K562 (cell line): ENCODE measurements around the gene GABRA4. TPM values are rescaled to one million over a fixed set of nuclear protein-coding genes. Genes with fewer than 3 reads are reported as not detected.

ENCODE experiments used
- ATAC-seq: fragments of 200-7000 bp; cut with Tn5 transposase; 3 replicates; pipeline ENCODE4 v1.9.1; 2020; ENCODE audit warnings: moderate library complexity
- BruUV-seq: library from RNA; stranded (reverse); fragments of 400-500 nt; replicated peaks from 2 replicates; lab custom pipeline; 2021; lab: Mats Ljungman, UMichigan
- CTCF ChIA-PET: fragments of 300-600 bp; formaldehyde crosslinking; extraction: SDS; loops from one replicate; lab custom pipeline; 2021; ENCODE audit warnings: low intra/inter-chr PET ratio; lab: Yijun Ruan, JAX
- POLR2A ChIA-PET: fragments of 300-600, 350-650 bp; sonication (Branson Sonifier 250); formaldehyde crosslinking; extraction: SDS; loops from one replicate; lab custom pipeline; 2021; ENCODE audit warnings: antibody characterized with exemption, inconsistent platforms; lab: Yijun Ruan, JAX
- DNase-seq, 4 experiments: peaks; one replicate each; pipeline versions ENCODE4 v3.0.0 to v3.0.0-alpha.2; 2011 to 2018; ENCODE audit warnings: low spot score in 3 of 4, mixed read lengths in 3 of 4; ENCODE audit errors: extremely low read depth in 1 of 4
- FAIRE-seq: peaks from 2 replicates; lab custom pipeline; 2011; peaks lifted over from hg19 to GRCh38; lab: Jason Lieb, UNC
- H2AFZ ChIP-seq: 2 replicates; pipeline ENCODE4 v1.6.0; 2011; ENCODE audit warnings: low read depth, low read length, control low read depth, inconsistent platforms
- H3K27ac ChIP-seq: fragments of 200-600 bp; 3 replicates; pipeline ENCODE4 v1.8.0; 2011; ENCODE audit warnings: low read depth, mild to moderate bottlenecking, control low read depth, inconsistent platforms, low read length, moderate library complexity, mixed read lengths; ENCODE audit errors: extremely low read depth
- H3K27me3 ChIP-seq, 2 experiments: fragments of 300-600 bp in 1 of 2; 2 replicates in 1 of 2; 3 replicates in 1 of 2; pipeline versions ENCODE4 v1.6.0 to v1.8.0; 2011; ENCODE audit warnings: inconsistent platforms in 2 of 2, low read length in 2 of 2, mild to moderate bottlenecking in 1 of 2, mixed read lengths in 1 of 2, moderate library complexity in 1 of 2; ENCODE audit not compliant: control insufficient read depth in 2 of 2, insufficient read depth in 2 of 2
- H3K36me3 ChIP-seq: fragments of 300-600 bp; 3 replicates; pipeline ENCODE4 v1.8.0; 2011; ENCODE audit warnings: mild to moderate bottlenecking, low read length, inconsistent platforms; ENCODE audit not compliant: control insufficient read depth, insufficient read depth
- H3K4me1 ChIP-seq, 2 experiments: fragments of 200-600 bp in 1 of 2; replicated peaks in 1 of 2; 2 replicates in 1 of 2; 3 replicates in 1 of 2; pipeline versions ENCODE4 v1.5.1 to v1.8.0; 2011; ENCODE audit warnings: inconsistent platforms in 2 of 2, low read length in 2 of 2, mild to moderate bottlenecking in 1 of 2, mixed read lengths in 1 of 2, moderate library complexity in 1 of 2; ENCODE audit not compliant: control insufficient read depth in 2 of 2, insufficient read depth in 2 of 2
- H3K4me2 ChIP-seq: 2 replicates; pipeline ENCODE4 v1.6.1; 2011; ENCODE audit warnings: low read length, control low read depth, inconsistent platforms, mixed read lengths; ENCODE audit not compliant: insufficient read depth
- H3K4me3 ChIP-seq: fragments of 200-600 bp; sonication (generic), shearing (Covaris generic); 2 replicates; pipeline ENCODE4 v1.5.1; 2016; ENCODE audit warnings: control low read depth, inconsistent platforms
- H3K79me2 ChIP-seq: fragments of 200-600 bp; 3 replicates; pipeline ENCODE4 v1.8.0; 2011; ENCODE audit warnings: low read length, inconsistent platforms; ENCODE audit not compliant: control insufficient read depth, insufficient read depth
- H3K9ac ChIP-seq, 2 experiments: 2 replicates each; pipeline versions ENCODE4 v1.6.0 to v1.6.1; 2011; ENCODE audit warnings: low read depth in 2 of 2, low read length in 2 of 2, control low read depth in 1 of 2, inconsistent platforms in 1 of 2, mild to moderate bottlenecking in 1 of 2, mixed read lengths in 1 of 2; ENCODE audit not compliant: insufficient read depth in 1 of 2
- H3K9me1 ChIP-seq: one replicate; pipeline ENCODE4 v1.6.0; 2011; ENCODE audit warnings: inconsistent platforms, mild to moderate bottlenecking, low read length, moderate library complexity; ENCODE audit not compliant: control insufficient read depth, insufficient read depth
- H3K9me3 ChIP-seq: replicated peaks from 2 replicates; pipeline ENCODE4 v1.5.1; 2011; ENCODE audit warnings: low read depth, low read length, inconsistent platforms; ENCODE audit not compliant: control insufficient read depth, insufficient read depth
- H4K20me1 ChIP-seq: replicated peaks from 2 replicates; pipeline ENCODE4 v1.6.1; 2011; ENCODE audit warnings: low read length, inconsistent platforms, mixed read lengths; ENCODE audit not compliant: control insufficient read depth, insufficient read depth
- BRD9 ChIP-seq: fragments of 450-650 bp; IDR thresholded peaks from 2 replicates; pipeline ENCODE4 v1.6.1; 2018; ENCODE audit warnings: low read depth; ENCODE audit not compliant: partially characterized antibody
- CREB3 ChIP-seq: fragments of 450-650 bp; conservative IDR thresholded peaks from 2 replicates; pipeline ENCODE4 v1.6.1; 2016; ENCODE audit warnings: missing genetic modification characterization, low read depth, mild to moderate bottlenecking, missing compliant biosample characterization, moderate library complexity
- DNMT1 ChIP-seq: fragments of 450-650 bp; IDR thresholded peaks from 2 replicates; pipeline ENCODE4 v1.6.1; 2016; ENCODE audit warnings: antibody characterized with exemption, mild to moderate bottlenecking
- ERF ChIP-seq: fragments of 450-650 bp; formaldehyde crosslinking; IDR thresholded peaks from 2 replicates; pipeline ENCODE4 v1.4.0; 2020; ENCODE audit warnings: mild to moderate bottlenecking, mixed read lengths
- FOXK2 ChIP-seq, 2 experiments: fragments of 450-650 bp; IDR thresholded peaks in 1 of 2; conservative IDR thresholded peaks in 1 of 2; 2 replicates each; pipeline ENCODE4 v1.6.1; 2016; ENCODE audit warnings: low read depth in 2 of 2, mild to moderate bottlenecking in 1 of 2
- GABPB1 ChIP-seq: sonication (generic); formaldehyde crosslinking; IDR thresholded peaks from 2 replicates; pipeline ENCODE4 v1.8.0; 2022; ENCODE audit warnings: mild to moderate bottlenecking, missing genetic modification reagents
- HINFP ChIP-seq: fragments of 450-650 bp; conservative IDR thresholded peaks from 2 replicates; pipeline ENCODE4 v1.6.1; 2016; ENCODE audit warnings: missing genetic modification characterization, low read depth, mild to moderate bottlenecking, control low read depth, missing compliant biosample characterization
- HNRNPLL ChIP-seq: fragments of 200-400 bp; formaldehyde crosslinking; IDR thresholded peaks from 2 replicates; pipeline ENCODE4 v1.6.1; 2017; ENCODE audit warnings: low read length, low read depth, mild to moderate bottlenecking; ENCODE audit not compliant: poor library complexity, severe bottlenecking
- JUNB ChIP-seq: fragments of 450-650 bp; formaldehyde crosslinking; conservative IDR thresholded peaks from 2 replicates; pipeline ENCODE4 v1.4.0; 2020; ENCODE audit warnings: mild to moderate bottlenecking
- NBN ChIP-seq: fragments of 450-650 bp; IDR thresholded peaks from 2 replicates; pipeline ENCODE4 v1.6.1; 2016; ENCODE audit warnings: low read depth, mild to moderate bottlenecking
- NFIX ChIP-seq: fragments of 250-450 bp; sonication (Bioruptor Pico); IDR thresholded peaks from 2 replicates; pipeline ENCODE4 v1.4.0; 2020; ENCODE audit warnings: low read depth, mild to moderate bottlenecking, moderate library complexity
- SUPT5H ChIP-seq: fragments of 450-650 bp; IDR thresholded peaks from 2 replicates; pipeline ENCODE4 v1.6.1; 2016
- TAF15 ChIP-seq: fragments of 200-400 bp; formaldehyde crosslinking; IDR thresholded peaks from 2 replicates; pipeline ENCODE4 v1.6.1; 2017; ENCODE audit warnings: mild to moderate bottlenecking, low read depth, low read length, moderate library complexity
- TCF15 ChIP-seq: fragments of 250-450 bp; sonication (Bioruptor Pico); IDR thresholded peaks from 2 replicates; pipeline ENCODE4 v1.8.0; 2022; ENCODE audit warnings: moderate library complexity, mild to moderate bottlenecking, inconsistent platforms
- ZNF354B ChIP-seq: fragments of 250-450 bp; sonication (Bioruptor Pico); IDR thresholded peaks from 2 replicates; pipeline ENCODE4 v1.4.0; 2020
- ZNF408 ChIP-seq: fragments of 250-450 bp; sonication (Bioruptor Pico); IDR thresholded peaks from 2 replicates; pipeline ENCODE4 v1.4.0; 2020; ENCODE audit warnings: low read depth, mild to moderate bottlenecking, moderate library complexity
- WGBS: fragments of 100-300 bp; shearing (Covaris generic); methylation state at CpG from one replicate; pipeline ENCODE4 v1.1.6; 2016; ENCODE audit warnings: low coverage, mixed read lengths; ENCODE audit not compliant: insufficient coverage; ENCODE audit errors: missing lambda C conversion rate; 5-methylcytosine and 5-hydroxymethylcytosine counted together
- in situ Hi-C: fragments of 300-500 bp; cut with MboI; formaldehyde crosslinking; loops from 4 replicates; pipeline ENCODE4 v1.15.0; 2018; ENCODE audit warnings: inconsistent platforms, mixed read lengths
- intact Hi-C: fragments of 100-400 bp; cut with micrococcal nuclease; formaldehyde crosslinking; loops from 2 replicates; pipeline ENCODE4 v1.14.2; 2022
- polyA plus RNA-seq, 8 experiments: library from polyadenylated mRNA; depleted of rRNA in 4 of 8; stranded (reverse) in 5 of 8; unstranded in 3 of 8; fragments of >200 nt; fragmentation: Nextera tagmentation in 2 of 8; fragmentation: Illumina TruSeq in 1 of 8; extraction: Ambion mirVana in 2 of 8; extraction: Trizol in 1 of 8; gene quantifications; 2 replicates each; pipeline versions ENCODE4 v1.2.1 to v1.2.3, GENCODE V29; 2011 to 2014; ENCODE audit warnings: inconsistent platforms in 1 of 8, missing spikeins in 1 of 8
- total RNA-seq, 7 experiments: library from RNA; depleted of rRNA in 6 of 7; stranded (reverse); fragments of >200 nt in 6 of 7; fragmentation: Illumina TruSeq in 2 of 7; extraction: Trizol in 2 of 7; gene quantifications; 2 replicates each; pipeline versions ENCODE4 v1.2.1 to v1.2.3, GENCODE V29; 2011 to 2021; ENCODE audit warnings: low replicate concordance in 1 of 7

The GABRA4 gene
- total and polyA plus RNA-seq, 9 of the 15 experiments (the other 6 are each of a cell fraction or from before 2014, with no cell fraction given): not detected

- DNase-seq: no peak
- ATAC-seq: no peak
- ChIA-PET CTCF (no interaction called here), POLR2A (no interaction called here)
- no peaks in the 10 kb centered on the region for H3K9me3 ChIP-seq
- H3K4me2 ChIP-seq: no peak overlapping the region
- no peak overlapping the region for H3K27ac ChIP-seq
- no TSS peak for BruUV-seq
- TF ChIP-seq GABPB1: no peak
- no peak for TF ChIP-seq TCF15 (CRISPR knock-in tag)
- TF ChIP-seq SUPT5H: no peak
- no peak for TF ChIP-seq ERF
- TF ChIP-seq DNMT1: no peak
- H3K9me1 ChIP-seq: no peaks in the 10 kb centered on the region
- in situ Hi-C loops (no loop called here), intact Hi-C loops (no loop called here)
- no peaks in the 10 kb centered on the region for H3K27me3 ChIP-seq
- H3K4me1 ChIP-seq: no peaks in the 10 kb centered on the region
- no peak overlapping the region for H3K9ac ChIP-seq
- H3K4me3 ChIP-seq: no peak overlapping the region
- no peaks in the 10 kb centered on the region for H3K79me2 ChIP-seq
- WGBS: 0% methylated on average over 1 of the region's 1 CpG
- no peak overlapping the region for H2AFZ ChIP-seq
- H3K36me3 ChIP-seq: no peaks in the 10 kb centered on the region
- no peak for FAIRE-seq
- H4K20me1 ChIP-seq: no peaks in the 10 kb centered on the region
These were observed 24.5 kb downstream of the GABRA4 start for GRCh38 chr4:46968847-46969246.

GRCh38 chr4:46967631-46968030 lies 25.8 kb downstream of the GABRA4 start:
- no peaks in the 10 kb centered on the region for H3K9me1 ChIP-seq
- ChIA-PET CTCF (no interaction called here), POLR2A (no interaction called here)
- H3K79me2 ChIP-seq: no peaks in the 10 kb centered on the region
- H3K27ac ChIP-seq: no peak overlapping the region
- no peaks in the 10 kb centered on the region for H3K27me3 ChIP-seq
- H3K36me3 ChIP-seq: no peaks in the 10 kb centered on the region
- no peak overlapping the region for H3K4me3 ChIP-seq
- in situ Hi-C loops: no loop called here
- 0% methylated on average over 2 of the region's 2 CpGs for WGBS
- H4K20me1 ChIP-seq: no peaks in the 10 kb centered on the region
- no peak overlapping the region for H2AFZ ChIP-seq
- no peak for ATAC-seq
- intact Hi-C loops: no loop called here
- H3K9ac ChIP-seq: no peak overlapping the region
- no peak for DNase-seq
- FAIRE-seq: no peak
- H3K9me3 ChIP-seq: no peaks in the 10 kb centered on the region
- H3K4me1 ChIP-seq: no peaks in the 10 kb centered on the region
- BruUV-seq: no TSS peak
- H3K4me2 ChIP-seq: no peak overlapping the region
- TF ChIP-seq ZNF354B (CRISPR knock-in tag) (no peak), ZNF408 (CRISPR knock-in tag) (no peak), HINFP (tag) (no peak), FOXK2 (conservative IDR thresholded peaks at IDR 0.05 in 1 of 2, IDR thresholded peaks at IDR 0.05 in 1 of 2; ENCODE audit: low read depth in 2 of 2) (no peak), NFIX (CRISPR knock-in tag) (no peak), JUNB (CRISPR knock-in tag) (no peak), BRD9 (no peak), HNRNPLL (no peak), NBN (no peak), TAF15 (no peak), CREB3 (no peak)
